ENCODE results near the gene PMF1. TPM values are rescaled to one million over a fixed set of nuclear protein-coding genes. Genes with fewer than 3 reads are reported as not detected.

Gene PMF1
- total RNA-seq, 1 experiment from 2014 or later = 96.6 TPM

DNA sequence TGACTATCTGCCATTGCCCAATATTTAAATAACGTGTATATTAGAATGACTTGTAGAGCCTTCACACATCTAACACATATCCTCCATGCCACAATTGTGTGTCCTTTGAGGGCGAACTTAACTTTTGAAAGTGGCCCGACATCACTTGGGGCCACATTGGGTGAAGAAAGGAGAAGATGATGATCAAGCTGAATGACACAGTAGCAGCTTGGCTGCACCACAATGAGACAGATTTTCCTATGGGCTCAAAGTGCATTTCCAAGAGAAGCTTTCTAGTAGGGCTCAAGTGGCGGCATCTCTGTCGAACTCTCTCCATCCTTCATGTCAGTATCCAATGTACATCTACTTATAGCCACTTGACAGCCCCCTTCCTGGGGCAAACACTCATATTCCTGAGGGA is 25.4 kb downstream of the PMF1 start:
- intact Hi-C loops (cut with micrococcal nuclease; ENCODE audit: unreplicated experiment) = no loop called here
- no peaks in the 10 kb centered on the region for H3K27me3 ChIP-seq (replicated peaks; ENCODE audit: insufficient read depth, low read depth, low read length, poor library complexity)
- BruUV-seq (replicated peaks) = no TSS peak
- DNase-seq (ENCODE audit: low spot score) = no peak
- H3K36me3 ChIP-seq (ENCODE audit: insufficient read depth, low read length, poor library complexity, severe bottlenecking) = peaks cover 15% of the 10 kb centered on the region
- no peak overlapping the region for H3K4me3 ChIP-seq (ENCODE audit: low read depth, low read length, poor library complexity, severe bottlenecking)
- no peak for TF ChIP-seq EZH2 (IDR thresholded peaks at IDR 0.05; ENCODE audit: borderline replicate concordance, low read depth, low read length, poor library complexity, severe bottlenecking)
- TF ChIP-seq, protein P1, sequence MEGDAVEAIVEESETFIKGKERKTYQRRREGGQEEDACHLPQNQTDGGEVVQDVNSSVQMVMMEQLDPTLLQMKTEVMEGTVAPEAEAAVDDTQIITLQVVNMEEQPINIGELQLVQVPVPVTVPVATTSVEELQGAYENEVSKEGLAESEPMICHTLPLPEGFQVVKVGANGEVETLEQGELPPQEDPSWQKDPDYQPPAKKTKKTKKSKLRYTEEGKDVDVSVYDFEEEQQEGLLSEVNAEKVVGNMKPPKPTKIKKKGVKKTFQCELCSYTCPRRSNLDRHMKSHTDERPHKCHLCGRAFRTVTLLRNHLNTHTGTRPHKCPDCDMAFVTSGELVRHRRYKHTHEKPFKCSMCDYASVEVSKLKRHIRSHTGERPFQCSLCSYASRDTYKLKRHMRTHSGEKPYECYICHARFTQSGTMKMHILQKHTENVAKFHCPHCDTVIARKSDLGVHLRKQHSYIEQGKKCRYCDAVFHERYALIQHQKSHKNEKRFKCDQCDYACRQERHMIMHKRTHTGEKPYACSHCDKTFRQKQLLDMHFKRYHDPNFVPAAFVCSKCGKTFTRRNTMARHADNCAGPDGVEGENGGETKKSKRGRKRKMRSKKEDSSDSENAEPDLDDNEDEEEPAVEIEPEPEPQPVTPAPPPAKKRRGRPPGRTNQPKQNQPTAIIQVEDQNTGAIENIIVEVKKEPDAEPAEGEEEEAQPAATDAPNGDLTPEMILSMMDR (conservative IDR thresholded peaks at IDR 0.05; ENCODE audit: low read depth, low read length) = no peak
- peaks cover under 1% of the 10 kb centered on the region for H3K4me1 ChIP-seq (ENCODE audit: insufficient read depth, low read length, poor library complexity, severe bottlenecking)
- no peaks in the 10 kb centered on the region for H3K9me3 ChIP-seq (ENCODE audit: low read depth, low read length, poor library complexity, severe bottlenecking)
- CTCF ChIA-PET = interaction anchor here (0.5 to 0.6 kb wide), 2 partner anchors 129 to 146 kb away, joined by 3 read pairs; no protein-coding TSS in a partner anchor
- POLR2A ChIA-PET (ENCODE audit: low non-redundant PET) = no interaction called here
- H3K27ac ChIP-seq (ENCODE audit: low read depth, low read length, poor library complexity, severe bottlenecking) = no peak overlapping the region

DNA sequence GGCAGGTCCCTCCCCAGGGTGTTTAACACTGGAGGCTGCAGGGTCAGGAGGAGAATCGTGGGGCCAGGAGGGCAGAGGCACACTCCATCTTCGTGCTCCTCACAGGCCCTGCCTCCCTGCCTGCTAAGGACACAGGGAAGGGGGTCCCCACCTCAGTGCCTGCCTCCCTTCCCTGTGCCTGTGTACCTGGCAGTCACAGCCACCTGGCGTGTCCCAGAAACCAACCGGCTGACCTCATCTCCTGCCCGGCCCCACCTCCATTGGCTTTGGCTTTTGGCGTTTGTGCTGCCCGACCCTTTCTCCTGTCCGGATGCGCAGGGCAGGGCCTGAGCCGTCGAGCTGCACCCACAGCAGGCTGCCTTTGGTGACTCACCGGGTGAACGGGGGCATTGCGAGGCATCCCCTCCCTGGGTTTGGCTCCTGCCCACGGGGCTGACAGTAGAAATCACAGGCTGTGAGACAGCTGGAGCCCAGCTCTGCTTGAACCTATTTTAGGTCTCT is 28.6 kb downstream of the PMF1 start:
- H3K4me1 ChIP-seq (ENCODE audit: insufficient read depth, low read length, poor library complexity, severe bottlenecking) = peaks cover 6% of the 10 kb centered on the region
- BruUV-seq (replicated peaks) = no TSS peak
- H3K9me3 ChIP-seq (ENCODE audit: low read depth, low read length, poor library complexity, severe bottlenecking) = no peaks in the 10 kb centered on the region
- intact Hi-C loops (cut with micrococcal nuclease; ENCODE audit: unreplicated experiment) = no loop called here
- ChIA-PET CTCF (no interaction called here), POLR2A (ENCODE audit: low non-redundant PET) (no interaction called here)
- no peak for TF ChIP-seq EZH2 (IDR thresholded peaks at IDR 0.05; ENCODE audit: borderline replicate concordance, low read depth, low read length, poor library complexity, severe bottlenecking)
- TF ChIP-seq, protein P1 (conservative IDR thresholded peaks at IDR 0.05; ENCODE audit: low read depth, low read length) = no peak
- no peak overlapping the region for H3K4me3 ChIP-seq (ENCODE audit: low read depth, low read length, poor library complexity, severe bottlenecking)
- H3K36me3 ChIP-seq (ENCODE audit: insufficient read depth, low read length, poor library complexity, severe bottlenecking) = peaks cover 7% of the 10 kb centered on the region
- H3K27ac ChIP-seq (ENCODE audit: low read depth, low read length, poor library complexity, severe bottlenecking) = no peak overlapping the region
- DNase-seq (ENCODE audit: low spot score) = no peak
- no peaks in the 10 kb centered on the region for H3K27me3 ChIP-seq (replicated peaks; ENCODE audit: insufficient read depth, low read depth, low read length, poor library complexity)

DNA sequence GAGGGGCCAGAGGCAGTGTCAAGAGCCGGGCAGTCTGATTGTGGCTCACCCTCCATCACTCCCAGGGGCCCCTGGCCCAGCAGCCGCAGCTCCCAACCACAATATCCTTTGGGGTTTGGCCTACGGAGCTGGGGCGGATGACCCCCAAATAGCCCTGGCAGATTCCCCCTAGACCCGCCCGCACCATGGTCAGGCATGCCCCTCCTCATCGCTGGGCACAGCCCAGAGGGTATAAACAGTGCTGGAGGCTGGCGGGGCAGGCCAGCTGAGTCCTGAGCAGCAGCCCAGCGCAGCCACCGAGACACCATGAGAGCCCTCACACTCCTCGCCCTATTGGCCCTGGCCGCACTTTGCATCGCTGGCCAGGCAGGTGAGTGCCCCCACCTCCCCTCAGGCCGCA is 29.1 kb downstream of the PMF1 start, which contains the start of gene BGLAP:
TSS of gene BGLAP (plus strand) at position 259 of the 400 bp plus-strand sequence. CDS start at position 307, 48 bp downstream.
- Histone ChIP-seq H3K9me3 (ENCODE audit: low read depth, low read length, poor library complexity, severe bottlenecking) (no peaks in the 10 kb centered on the region), H3K4me3 (ENCODE audit: low read depth, low read length, poor library complexity, severe bottlenecking) (no peak within 1 kb of the TSS), H3K4me1 (ENCODE audit: insufficient read depth, low read length, poor library complexity, severe bottlenecking) (peaks cover 6% of the 10 kb centered on the region), H3K27me3 (replicated peaks; ENCODE audit: insufficient read depth, low read depth, low read length, poor library complexity) (no peaks in the 10 kb centered on the region), H3K27ac (ENCODE audit: low read depth, low read length, poor library complexity, severe bottlenecking) (no peak within 1 kb of the TSS), H3K36me3 (ENCODE audit: insufficient read depth, low read length, poor library complexity, severe bottlenecking) (peaks cover 5% of the 10 kb centered on the region)
- TF ChIP-seq, protein P1 (conservative IDR thresholded peaks at IDR 0.05; ENCODE audit: low read depth, low read length) = no peak
- TF ChIP-seq EZH2 (IDR thresholded peaks at IDR 0.05; ENCODE audit: borderline replicate concordance, low read depth, low read length, poor library complexity, severe bottlenecking) = no peak
- DNase-seq (ENCODE audit: low spot score) = no peak
- POLR2A ChIA-PET (ENCODE audit: low non-redundant PET) = no interaction called here
- BruUV-seq (replicated peaks) = no TSS peak
- CTCF ChIA-PET = no interaction called here
- intact Hi-C loops (cut with micrococcal nuclease; ENCODE audit: unreplicated experiment) = no loop called here

All from A673 (cell line).